Activated CD8-positive, alpha-beta memory T cell treated with anti-CD3 and anti-CD28 coated beads for 24 hours (primary cell): ENCODE results near the gene RTN4.
"Not testable (repeated sequence)": the region's sequence is repeated elsewhere in the genome, so short reads cannot be mapped to it uniquely, and the experiment has no call there.

Experiments used
- DNase-seq: peaks from one replicate; pipeline ENCODE4 v3.0.0-alpha.2; 2020

The RTN4 gene

DNA sequence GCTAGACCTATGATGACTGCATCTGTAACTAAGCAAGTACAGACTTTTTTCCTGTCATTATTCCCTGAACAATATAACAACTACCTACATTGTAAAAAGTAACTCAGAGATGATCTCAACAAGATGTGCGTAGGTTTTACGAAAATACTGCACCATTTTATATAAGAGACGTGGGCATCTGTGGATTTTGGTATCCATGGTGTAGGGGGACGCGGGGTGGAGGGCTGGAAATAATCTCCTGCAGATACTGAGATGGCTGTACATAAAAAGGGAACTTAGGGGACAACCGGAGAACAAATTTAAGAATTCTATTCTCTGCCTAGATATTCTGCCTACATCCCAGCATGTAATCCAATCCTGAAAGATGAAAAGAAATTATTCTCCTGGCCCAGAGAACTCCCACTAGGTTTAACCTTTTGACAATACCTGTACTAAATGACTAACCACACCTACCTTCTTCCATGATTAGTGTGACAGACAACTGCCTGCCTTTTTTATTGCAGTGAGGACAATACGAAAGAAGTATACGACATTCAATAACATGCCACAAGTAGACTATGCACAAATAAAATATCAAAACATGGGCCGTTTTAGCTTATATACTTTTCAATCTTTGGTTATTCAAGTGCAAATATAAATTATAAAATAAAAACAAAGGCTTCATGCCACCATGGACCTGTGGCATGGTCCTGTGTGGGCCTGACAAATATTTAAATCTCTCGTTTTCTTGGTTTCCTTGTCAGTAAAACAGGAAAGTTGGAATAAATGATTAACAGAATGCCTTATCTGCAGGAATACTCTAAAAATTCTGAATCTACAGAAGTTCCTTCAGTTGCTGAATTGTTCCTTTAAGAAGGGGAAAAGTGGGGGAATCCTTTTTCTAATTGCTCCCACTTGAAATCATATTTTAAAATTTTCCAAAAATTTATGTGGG is 46.3 kb downstream of the RTN4 start:
- DNase-seq: no peak

DNA sequence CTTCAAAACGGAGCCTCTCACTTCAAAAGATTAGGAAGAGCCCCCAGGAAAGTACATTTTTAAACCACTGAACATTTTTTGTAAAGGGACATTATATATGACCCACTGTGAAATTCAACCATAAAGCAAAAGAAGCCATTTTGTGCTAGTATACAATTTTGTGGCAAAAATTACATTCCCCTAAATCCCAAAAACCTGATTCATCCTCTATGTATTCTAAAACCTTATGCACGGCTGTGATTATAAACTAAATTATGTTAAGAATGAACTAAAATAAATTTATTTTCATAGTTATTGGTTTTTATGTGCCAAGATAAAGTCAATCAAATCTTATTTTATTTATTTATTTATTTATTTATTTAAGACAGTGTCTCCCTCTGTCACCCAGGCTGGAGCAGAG is 48.5 kb downstream of the RTN4 start:
- no peak for DNase-seq

DNA sequence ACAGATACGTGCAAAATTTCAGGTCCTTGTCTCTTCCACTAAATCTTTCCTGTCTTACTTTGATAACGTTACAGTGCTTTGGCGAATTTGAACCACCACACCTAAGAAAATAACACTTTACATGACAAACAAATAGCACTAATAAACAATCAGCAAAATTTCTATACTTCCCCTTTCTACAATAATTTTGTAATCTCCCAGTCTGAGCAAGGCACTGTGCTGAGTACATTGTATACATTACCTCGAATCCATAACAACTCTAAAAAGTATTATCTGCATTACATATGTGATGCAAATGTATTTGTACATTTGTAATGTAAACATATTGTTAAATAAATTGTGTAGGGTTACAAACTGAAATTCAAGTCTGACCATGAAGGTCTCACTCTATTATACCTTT is 49.9 kb downstream of the RTN4 start:
- no peak for DNase-seq

DNA sequence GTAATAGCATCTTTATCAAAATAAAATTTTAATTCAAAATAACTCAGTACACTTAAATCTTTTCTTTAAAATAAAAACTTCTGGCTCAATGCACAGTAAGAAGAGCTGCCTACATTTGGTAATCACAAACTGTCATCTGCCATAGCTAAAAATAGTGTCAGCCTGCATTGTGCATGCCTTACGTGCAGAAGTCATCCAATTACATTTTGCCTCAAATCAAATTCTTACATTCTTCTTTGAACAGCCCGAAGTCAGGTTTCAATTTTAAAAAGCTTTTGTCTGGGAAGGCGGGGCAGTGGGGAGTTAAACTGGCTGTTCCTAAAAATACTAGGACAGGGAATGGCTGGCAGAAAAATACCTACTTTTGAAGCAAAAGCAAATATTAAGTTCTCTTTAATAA is 51.1 kb downstream of the RTN4 start:
- no peak for DNase-seq

DNA sequence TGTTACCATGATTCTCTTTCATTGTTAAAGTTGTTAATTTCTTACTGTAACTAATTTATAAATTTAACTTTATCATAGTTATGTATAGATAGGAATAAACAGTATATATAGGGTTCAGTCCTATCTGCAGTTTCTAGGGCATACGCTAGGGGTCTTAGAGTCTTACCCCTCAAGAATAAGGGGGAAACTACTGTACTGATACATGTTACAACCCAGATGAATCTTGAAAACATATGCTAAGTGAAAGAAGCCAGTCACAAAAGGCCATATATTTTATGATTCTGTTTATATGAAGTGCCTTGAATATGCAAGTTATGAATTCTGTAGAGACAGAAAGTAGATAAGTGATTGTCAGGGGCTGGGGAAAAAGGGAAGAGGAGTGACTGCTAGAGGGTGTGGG is 52.4 kb downstream of the RTN4 start:
- no peak for DNase-seq

DNA sequence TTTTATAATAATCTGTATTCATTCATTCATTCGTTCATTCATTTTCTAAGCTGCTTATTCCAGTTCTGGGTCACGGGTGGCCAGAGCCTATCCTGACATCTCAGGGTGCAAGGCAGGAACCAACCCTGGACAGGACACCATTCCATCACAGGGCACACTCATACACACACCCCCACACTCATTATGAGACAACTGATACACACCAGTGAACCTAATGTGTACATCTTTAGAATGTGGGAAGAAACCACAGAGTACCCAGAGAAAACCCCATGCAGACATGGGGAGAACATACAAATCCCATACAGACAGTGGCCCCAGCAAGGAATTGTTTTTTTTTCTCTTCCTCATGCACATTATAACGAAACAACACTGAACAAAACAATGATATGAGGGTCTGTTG is 54.7 kb downstream of the RTN4 start:
- DNase-seq: no peak

DNA sequence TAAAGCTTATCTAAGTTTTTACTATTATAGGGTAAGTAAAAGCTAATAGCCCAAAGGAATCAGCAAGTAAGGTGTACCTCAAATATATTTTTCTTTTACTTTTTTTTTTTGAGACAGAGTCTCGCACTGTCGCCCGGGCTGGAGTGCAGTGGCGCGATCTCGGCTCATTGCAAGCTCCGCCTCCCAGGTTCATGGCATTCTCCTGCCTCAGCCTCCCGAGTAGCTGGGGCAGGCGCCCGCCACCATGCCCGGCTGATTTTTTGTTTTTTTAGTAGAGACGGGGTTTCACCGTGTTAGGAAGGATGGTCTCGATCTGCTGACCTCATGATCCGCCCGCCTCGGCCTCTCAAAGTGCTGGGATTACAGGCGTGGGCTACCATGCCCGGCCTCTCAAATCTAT is 59.6 kb downstream of the RTN4 start:
- DNase-seq: not testable (repeated sequence)

DNA sequence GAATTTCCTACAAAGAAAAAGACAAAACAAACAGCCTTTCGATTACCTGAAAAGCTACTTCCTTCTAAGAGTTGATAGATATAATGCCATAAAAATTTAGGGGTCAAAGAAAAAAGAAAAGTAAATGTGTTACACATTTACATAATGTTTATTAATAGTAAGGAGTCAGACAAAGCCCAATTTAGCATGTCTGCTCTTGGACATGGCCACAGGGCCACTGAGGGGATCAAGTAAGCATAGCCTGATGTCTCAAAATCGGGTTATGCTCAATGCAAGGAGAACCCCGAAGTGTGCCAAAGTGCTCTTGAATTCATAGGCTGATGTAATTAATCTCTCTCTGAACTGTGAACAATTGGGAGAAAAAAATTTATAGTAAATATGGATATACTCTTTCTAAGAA is 61.6 kb downstream of the RTN4 start:
- DNase-seq: no peak

DNA sequence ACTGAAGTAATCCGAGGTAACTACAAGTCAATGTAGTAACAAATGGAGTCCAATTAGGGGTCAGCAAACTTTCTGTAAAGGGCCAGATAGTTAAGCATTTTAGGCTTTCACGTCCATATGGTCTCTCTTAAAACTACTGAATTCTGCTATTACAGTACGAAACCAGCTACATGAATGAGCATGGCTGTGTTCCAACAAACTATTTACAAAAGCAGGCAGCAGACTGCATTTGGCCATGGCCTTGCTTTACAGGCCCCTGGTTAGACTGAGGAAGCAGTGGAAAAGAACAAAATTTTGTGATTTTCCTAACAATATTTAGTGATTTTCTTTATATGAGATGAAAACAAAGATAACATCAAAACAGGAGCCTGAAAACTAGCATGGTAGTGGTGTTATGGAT is 64.0 kb downstream of the RTN4 start:
- no peak for DNase-seq

DNA sequence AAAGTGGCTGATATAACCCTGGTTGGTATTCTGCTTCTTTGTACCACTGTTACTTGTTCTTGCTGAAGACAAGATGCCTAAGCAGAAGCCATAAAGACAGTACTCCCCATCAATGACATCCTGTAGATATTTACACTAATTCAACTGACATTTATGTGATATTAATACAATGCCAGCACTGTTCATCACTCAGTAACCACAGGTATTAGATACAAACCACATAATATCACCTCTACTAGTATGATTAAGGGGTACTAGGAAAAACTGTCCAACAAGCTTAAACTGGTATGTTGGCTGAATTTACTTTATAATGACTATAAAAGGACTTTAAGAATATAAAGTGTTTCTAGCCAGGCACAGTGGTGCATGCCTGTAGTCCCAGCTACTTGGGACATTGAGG is 65.8 kb downstream of the RTN4 start:
- DNase-seq: no peak

DNA sequence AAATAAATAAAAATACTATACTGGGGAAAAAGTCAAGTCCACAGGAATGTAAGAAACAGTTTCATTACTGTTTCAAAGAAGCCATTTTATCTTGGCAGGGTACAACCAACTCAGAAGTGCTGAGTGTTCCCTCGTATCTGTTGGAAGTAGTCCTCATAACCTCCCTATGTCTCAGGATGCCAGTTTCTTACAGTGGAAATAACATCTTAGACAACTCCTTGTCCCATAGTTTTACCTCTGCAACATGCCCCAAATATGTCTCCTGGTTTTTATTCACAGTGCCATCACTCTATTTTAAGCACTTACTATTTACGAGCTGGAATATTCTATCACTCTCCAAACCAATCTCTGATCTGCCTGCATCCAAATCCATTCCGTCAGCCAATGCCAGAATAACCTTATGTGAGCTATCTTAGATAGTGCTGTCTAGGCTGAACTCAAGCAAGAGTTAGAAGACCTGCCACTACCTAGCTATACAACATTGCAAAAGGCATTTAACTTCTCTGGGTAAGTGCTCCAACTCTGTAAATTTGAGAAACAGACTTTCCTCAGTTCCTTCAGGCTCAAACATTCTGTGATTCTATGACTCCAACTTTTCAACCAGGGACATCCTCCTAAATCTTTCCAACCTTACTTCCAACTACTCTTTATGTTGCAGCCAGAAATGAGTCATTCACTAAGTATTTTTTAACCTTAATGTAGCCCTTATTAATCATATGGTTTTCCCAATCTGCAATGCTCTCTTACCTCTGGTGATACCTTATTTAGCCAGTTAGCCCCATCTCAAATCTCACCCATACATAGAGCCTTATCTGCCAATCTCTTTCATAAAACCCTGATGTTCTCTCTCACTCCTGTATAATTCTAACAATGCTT is 66.7 kb downstream of the RTN4 start:
- no peak for DNase-seq

DNA sequence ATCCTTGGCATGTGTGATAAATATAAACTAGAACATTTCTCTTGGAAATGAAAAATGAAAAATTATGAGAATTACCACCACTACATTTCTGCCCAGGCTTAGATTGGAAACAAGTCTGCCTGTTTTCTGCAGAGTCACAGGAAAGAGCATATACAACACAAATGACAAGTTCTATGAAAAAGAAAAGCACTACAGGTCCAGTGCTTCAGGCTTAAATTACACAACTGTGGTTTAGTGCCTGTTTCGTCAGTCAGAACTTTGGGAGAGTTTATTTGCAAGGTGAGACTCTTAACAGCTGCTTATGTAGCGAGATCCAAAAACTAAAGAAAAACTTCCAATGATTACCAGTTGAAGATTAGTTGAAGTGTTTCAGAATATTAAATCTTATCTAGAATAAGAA is 68.9 kb downstream of the RTN4 start:
- no peak for DNase-seq

DNA sequence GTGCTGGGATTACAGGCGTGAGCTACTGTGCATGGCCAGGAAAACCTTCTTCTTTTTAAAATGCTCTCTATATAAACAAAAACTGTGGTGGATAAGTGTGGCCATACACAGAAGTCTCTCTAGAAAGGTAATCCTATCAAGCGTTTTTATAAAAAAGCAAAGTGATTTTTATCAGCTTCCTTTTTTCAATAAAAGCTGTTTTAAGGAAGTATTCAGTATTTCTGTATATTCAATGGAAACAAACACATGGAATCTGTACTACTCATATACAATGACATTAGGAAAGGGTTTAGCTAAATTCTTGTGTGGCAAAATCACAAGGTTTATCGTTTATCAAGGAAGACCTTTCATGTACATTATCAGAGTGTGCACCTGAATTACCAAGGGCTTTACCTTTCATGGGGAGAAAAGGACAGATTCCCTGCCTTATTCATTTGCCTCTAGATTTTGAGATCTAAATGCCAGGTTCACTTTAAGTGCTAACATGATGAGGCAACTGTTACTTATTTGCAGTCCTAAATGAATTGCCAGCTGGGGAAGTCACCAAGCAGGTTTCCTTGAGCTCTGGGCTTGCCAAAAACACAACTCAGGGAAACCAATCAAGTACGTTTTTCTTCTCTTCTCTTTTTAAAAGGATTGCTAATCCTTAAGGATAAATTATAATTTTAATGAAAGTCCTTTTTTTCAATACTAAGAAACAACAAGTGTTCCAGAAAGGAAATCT is 70.8 kb downstream of the RTN4 start:
- DNase-seq: no peak

DNA sequence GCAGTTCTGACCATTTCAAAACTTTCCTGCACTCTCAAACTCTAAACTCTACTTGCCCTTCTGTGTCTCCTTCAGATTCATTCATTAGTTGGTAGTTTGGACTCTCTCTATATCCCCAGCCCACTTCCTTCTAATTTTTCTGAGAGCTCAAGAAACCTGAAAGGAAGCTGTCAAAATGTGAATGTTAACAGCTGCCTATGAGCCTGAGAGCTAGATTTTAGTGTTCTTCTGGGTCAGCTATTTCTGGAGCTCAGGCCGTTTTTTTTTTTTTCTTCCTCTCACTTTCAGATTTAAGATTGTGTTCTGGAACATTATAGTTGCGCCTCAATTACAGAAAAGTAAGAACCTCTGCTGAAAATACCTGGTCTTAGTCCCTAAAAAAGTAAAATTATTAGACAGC is 73.1 kb downstream of the RTN4 start:
- DNase-seq: no peak

DNA sequence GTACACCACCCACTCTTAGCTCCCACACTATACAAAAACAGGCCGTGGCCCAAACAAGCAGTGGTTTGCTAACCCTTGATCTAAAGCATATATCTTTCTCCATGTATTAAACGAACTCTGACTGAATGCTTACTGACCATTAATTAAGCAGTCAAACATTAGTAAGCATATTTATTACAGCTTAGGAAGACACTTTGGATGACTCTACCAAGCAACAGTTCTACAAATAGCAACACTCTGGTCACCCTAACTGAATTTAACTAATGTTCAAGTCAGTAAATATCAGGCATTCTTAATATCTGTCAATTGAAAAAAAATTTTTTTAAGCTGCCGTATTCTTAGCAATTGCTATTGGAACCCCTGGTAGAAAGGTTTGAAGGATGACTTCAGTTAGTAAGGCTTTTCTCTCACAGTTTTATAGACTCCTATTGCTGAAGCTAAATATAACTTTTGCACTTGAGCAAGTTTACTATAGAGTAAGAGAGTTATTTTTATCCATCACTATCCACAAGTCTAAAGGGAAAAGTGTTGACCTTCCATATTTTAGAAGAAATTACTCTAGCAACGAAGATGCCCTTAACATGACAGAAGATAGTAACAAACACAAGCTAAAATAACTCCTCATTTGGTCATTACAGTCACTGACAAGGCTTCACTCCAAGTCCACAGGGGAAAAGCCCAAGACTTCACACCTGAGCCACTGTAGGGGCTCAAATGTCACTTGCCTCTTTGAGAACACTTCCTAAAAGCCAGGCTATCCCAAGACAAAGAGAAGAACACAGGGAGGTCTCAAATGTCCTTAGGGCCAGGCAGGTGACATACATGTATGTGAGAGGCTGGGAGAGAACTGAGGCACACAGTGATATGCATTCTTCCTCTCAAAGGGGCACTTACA is 74.4 kb downstream of the RTN4 start:
- DNase-seq: no peak

DNA sequence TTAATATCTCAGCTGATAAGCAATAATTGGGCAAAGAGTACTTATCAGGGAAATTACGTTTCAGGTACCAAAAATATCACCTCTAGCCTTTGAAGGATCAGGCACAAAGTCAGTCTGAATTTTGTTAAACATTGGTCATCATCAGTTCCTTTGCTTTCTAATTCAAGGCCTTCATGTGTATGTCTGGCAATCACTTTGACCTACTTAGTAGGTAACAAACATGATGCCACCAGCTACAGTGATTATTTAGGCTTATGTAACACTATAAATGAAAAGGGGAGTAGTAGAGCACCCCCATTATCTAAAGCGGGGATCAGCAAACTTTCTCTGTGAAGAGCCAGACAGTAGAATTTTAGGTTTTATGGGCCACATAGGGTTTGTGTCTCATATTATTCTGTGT is 75.1 kb downstream of the RTN4 start:
- DNase-seq: no peak

DNA sequence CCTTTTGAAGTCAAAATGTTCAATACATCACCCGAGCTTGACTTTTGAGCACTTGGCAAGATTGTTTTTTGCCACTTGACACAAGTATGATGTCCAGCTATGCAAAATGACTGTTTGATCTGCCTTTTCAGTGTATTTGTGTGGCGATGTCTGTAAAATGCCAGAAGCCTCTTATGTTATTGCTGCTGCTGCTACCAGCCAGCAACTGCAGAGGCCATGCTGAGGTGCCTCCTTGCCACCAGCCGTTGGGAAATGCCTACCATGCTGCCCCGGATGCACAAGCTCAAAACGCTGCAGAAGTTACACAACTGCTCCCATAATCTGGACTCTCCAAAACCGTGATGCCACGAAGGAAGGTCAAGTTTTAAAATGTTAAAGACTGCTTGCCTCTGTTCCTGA is 80.3 kb downstream of the RTN4 start:
- DNase-seq: no peak

DNA sequence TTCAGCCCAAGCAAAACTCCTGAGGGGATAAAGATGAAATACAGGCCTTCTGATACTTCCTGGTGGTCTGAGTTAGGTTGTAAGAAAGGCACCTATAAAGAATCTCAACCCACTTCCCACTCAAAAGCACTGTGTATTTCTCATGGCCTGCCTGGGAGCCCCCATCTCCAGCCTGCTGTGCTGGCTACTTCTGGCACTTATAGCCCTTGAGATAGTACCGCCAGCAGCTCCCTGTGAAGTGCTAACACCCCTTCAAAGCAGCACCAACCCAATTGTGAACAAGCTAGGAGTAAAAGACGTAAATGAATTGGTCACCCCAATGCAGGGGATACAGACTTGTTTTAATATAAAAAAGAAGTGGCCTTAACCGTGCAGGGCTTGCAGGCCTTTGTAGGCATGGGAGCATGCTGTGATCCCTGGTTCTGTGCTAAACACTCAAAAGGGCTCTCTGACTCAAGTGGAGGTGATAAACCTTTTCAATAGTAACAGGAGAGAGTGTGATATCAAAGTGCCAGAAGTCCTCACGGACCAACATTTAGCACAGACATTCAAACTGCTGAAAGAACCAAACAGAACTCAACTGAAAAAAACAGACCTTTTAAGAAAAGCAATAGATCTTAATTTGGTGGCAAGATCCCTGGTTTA is 80.8 kb downstream of the RTN4 start:
- no peak for DNase-seq

DNA sequence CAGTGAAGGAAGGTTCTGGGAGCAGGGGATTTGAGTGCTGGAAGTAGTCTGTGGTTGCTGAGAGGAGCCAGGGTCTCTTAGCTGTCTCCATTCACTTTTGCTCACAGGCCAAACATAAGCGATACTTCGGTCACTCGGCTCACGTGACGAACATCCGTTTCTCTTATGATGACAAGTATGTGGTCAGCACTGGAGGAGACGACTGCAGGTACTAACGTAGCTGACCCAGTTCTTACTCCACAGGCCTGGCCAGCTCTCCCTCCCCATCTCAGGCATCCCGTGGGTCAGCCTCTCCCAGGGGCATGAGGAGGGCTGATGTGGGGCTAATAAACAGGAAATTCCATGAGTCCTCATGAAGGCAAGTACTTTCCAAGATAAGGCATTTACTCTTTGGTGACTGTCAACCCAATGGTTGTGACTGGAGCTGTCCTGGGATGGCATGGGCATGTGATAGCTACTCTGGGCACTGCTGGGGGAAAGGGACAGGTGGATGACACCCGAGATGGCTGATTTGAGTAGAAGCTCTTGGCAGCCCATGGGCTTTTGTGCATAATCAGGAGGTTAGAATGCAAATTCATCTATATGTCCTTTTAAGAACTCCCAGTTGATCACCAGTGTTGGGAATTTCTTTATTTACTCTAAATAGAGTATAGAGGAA is 81.6 kb downstream of the RTN4 start:
- DNase-seq: no peak

DNA sequence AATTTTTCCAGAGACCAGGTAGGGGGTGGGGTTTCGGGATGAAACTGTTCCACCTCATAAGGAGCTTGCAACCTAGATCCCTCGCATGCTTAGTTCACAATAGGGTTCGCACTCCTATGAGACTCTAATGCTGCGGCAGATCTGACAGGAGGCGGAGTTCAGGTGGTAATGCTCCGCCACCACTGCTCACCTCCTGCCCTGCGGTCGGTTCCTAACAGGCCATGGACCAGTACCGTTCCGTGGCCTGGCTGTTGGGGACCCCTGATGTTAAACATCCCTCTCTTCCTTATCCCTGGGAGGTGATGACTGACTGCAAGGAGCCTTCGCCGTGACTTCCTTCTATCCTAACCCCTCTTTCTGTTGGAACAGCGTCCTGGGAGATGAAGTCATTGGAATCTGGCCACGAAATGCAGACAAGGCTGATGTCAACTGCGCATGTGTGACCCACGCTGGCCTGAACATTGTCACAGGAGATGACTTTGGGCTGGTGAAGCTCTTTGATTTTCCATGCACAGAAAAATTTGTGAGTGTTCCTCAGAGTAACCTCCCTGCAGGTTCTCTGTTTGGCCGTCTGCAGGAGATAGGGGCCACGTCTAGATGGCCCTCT is 82.4 kb downstream of the RTN4 start:
- DNase-seq: no peak

DNA sequence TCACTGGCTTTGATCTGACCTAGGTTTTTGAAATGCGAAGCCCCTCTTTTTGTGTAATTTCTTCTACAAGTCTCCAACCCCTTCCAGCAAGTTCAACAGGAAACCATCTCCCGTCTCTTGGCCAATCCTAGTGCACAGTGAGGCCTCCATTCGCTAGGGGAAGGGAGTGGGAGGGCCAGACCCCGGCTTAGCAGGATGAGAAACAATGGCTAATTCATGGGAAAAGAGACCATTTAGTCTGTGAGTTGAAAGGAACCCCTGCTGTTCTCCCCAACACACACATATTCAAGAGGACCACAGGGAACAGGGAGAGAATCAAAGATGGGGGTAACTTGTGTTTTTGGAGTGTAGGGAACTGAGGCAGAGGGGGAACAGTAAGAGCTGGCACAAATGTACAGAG is 83.0 kb downstream of the RTN4 start:
- DNase-seq: no peak
